NT2/D1 (cell line): ENCODE data around the gene PIKFYVE.
A peak's percentile ranks its signal among the peaks of the same experiment; 100 is the strongest.
"Not testable (repeated sequence)": the region's sequence is repeated elsewhere in the genome, so short reads cannot be mapped to it uniquely, and the experiment has no call there.

Source experiments
- DNase-seq: peaks from one replicate; pipeline ENCODE4 v3.0.0-alpha.2; 2011; ENCODE audit warnings: low read depth, low spot score
- H3K27me3 ChIP-seq: 2 replicates; pipeline ENCODE4 v1.6.0; 2011; ENCODE audit warnings: mild to moderate bottlenecking; ENCODE audit not compliant: insufficient read length, insufficient read depth
- H3K36me3 ChIP-seq: 2 replicates; pipeline ENCODE4 v1.6.1; 2011; ENCODE audit warnings: mild to moderate bottlenecking, low read length, mixed read lengths; ENCODE audit not compliant: insufficient read depth, insufficient read length
- H3K4me1 ChIP-seq: 2 replicates; pipeline ENCODE4 v1.5.1; 2011; ENCODE audit not compliant: insufficient read depth, insufficient read length
- H3K4me3 ChIP-seq: 2 replicates; pipeline ENCODE4 v1.5.1; 2011; ENCODE audit warnings: low read depth; ENCODE audit not compliant: insufficient read length
- H3K9ac ChIP-seq: 2 replicates; pipeline ENCODE4 v1.6.0; 2011; ENCODE audit warnings: low read depth; ENCODE audit not compliant: insufficient read length
- H3K9me3 ChIP-seq: 2 replicates; pipeline ENCODE4 v1.5.1; 2011; ENCODE audit warnings: mild to moderate bottlenecking, low read length; ENCODE audit not compliant: insufficient read depth
- SUZ12 ChIP-seq: IDR thresholded peaks from 2 replicates; pipeline ENCODE4 v1.6.1; 2011; ENCODE audit not compliant: insufficient read length, insufficient read depth; ENCODE audit errors: extremely low read depth
- YY1 ChIP-seq: IDR thresholded peaks from 2 replicates; pipeline ENCODE4 v1.6.1; 2011; ENCODE audit not compliant: insufficient read length, insufficient read depth
- ZNF274 ChIP-seq: IDR thresholded peaks from 2 replicates; pipeline ENCODE4 v1.6.1; 2011; ENCODE audit warnings: mild to moderate bottlenecking, low read depth, low read length

Gene PIKFYVE

GRCh38 chr2:208255557-208256106, 10.4 kb upstream of the PIKFYVE start:
- no peak for TF ChIP-seq YY1
- TF ChIP-seq SUZ12: no peak
- no peak for TF ChIP-seq ZNF274
- DNase-seq: no peak
- Histone ChIP-seq H3K9me3 (no peaks in the 10 kb centered on the region), H3K27me3 (no peaks in the 10 kb centered on the region), H3K36me3 (peaks cover 27% of the 10 kb centered on the region), H3K4me1 (no peaks in the 10 kb centered on the region), H3K9ac (peak overlapping the region; percentile 92), H3K4me3 (peak overlapping the region; percentile 98)

- Histone ChIP-seq H3K27me3 (no peaks in the 10 kb centered on the region), H3K4me3 (no peak overlapping the region), H3K9me3 (no peaks in the 10 kb centered on the region), H3K36me3 (peaks cover 21% of the 10 kb centered on the region), H3K9ac (no peak overlapping the region), H3K4me1 (no peaks in the 10 kb centered on the region)
- DNase-seq: no peak
- no peak for TF ChIP-seq SUZ12
- no peak for TF ChIP-seq ZNF274
- no peak for TF ChIP-seq YY1
These were observed 9.8 kb upstream of the PIKFYVE start for GRCh38 chr2:208256192-208256782.

DNA sequence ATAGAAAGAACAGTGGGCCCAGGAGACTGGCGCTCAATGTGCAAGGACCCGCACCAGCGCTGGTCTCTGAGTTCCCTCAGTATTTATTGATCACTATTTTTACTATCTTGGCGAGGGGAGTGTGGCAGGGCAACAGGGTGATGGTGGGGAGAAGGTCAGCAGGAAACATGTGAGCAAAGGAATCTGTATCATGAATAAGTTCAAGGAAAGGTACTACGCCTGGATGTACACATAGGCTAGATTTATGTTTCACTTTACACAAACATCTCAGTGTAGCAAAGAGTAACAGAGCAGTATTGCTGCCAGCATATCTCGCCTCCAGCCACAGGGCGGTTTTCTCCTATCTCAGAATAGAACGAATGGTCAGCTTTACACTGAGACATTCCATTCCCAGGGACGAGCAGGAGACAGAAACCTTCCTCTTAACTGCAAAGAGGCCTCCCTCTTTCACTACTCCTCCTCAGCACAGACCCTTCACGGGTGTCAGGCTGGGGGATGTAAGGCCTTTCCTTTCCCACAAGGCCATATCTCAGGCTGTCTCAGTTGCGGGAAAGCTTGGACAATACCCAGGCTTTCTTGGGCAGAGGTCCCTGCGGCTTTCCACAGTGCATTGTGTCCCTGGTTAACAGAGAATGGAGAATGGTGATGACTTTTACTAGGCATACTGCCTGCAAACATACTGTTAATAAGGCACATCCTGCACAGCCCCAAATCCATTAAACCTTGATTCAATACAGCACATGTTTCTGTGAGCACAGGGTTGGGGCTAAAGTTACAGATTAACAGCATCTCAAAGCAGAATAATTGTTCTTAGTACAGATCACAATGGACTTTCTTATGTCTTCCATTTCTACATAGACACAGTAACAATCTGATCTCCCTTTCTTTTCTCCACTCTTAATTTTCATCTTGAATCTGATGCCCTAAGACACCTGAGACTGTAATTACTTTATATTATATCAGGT, 8.9 kb upstream of the PIKFYVE start:
- H3K27me3 ChIP-seq, H3K4me3 ChIP-seq, H3K4me1 ChIP-seq, H3K9me3 ChIP-seq, DNase-seq, H3K9ac ChIP-seq: not testable (repeated sequence)
- peaks cover 14% of the 10 kb centered on the region for H3K36me3 ChIP-seq

DNA sequence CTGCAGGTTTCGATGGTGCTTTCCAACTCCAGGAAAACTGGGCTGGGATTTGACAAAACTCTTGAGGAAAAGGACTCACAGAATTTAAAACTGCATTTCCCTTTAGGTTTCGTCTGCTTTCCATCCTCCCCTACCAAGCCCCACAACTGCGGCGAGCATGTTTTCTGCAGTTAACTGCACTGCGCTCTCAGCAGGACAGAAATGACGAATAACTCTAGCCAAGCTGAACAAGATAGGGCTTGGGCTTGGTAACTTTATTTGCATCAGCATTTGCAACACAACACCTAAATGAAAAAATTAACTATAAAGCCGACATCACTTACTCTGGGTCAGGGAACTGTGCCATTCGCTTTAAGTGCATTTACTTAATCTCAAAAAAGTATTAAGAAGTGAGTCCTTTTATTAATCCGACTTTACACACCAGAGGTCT, 669 bp upstream of the PIKFYVE start:
- Histone ChIP-seq H3K36me3 (peaks cover 7% of the 10 kb centered on the region), H3K27me3 (no peaks in the 10 kb centered on the region), H3K9ac (peak overlapping the region; percentile 71), H3K4me3 (peak overlapping the region; percentile 78), H3K4me1 (no peaks in the 10 kb centered on the region), H3K9me3 (no peaks in the 10 kb centered on the region)
- TF ChIP-seq YY1: no peak
- TF ChIP-seq ZNF274: no peak
- DNase-seq: no peak

- TF ChIP-seq YY1: no peak
- no peak for TF ChIP-seq SUZ12
- no peak for TF ChIP-seq ZNF274
- Histone ChIP-seq H3K9ac (peak overlapping the region; percentile 89), H3K36me3 (peaks cover 14% of the 10 kb centered on the region), H3K4me1 (no peaks in the 10 kb centered on the region), H3K27me3 (no peaks in the 10 kb centered on the region), H3K9me3 (no peaks in the 10 kb centered on the region), H3K4me3 (peak overlapping the region; percentile 78)
- DNase-seq: no peak
These were observed 468 bp downstream of the PIKFYVE start for GRCh38 chr2:208266553-208266893.

- H3K9ac ChIP-seq: peak overlapping the region; percentile 89
- TF ChIP-seq SUZ12 (no peak), YY1 (no peak), ZNF274 (no peak)
These were observed 881 bp downstream of the PIKFYVE start for GRCh38 chr2:208266936-208267335.

GRCh38 chr2:208267526-208267925, 1.5 kb downstream of the PIKFYVE start:
- H3K4me1 ChIP-seq, H3K9me3 ChIP-seq, DNase-seq, H3K27me3 ChIP-seq: not testable (repeated sequence)
- peak overlapping the region; percentile 78 for H3K4me3 ChIP-seq
- peak overlapping the region; percentile 89 for H3K9ac ChIP-seq
- H3K36me3 ChIP-seq: peaks cover 23% of the 10 kb centered on the region

More at GRCh38 chr2:208266936-208267335, 881 bp downstream of the PIKFYVE start:
- Histone ChIP-seq H3K9me3 (no peaks in the 10 kb centered on the region), H3K36me3 (peaks cover 17% of the 10 kb centered on the region), H3K4me1 (no peaks in the 10 kb centered on the region), H3K4me3 (peak overlapping the region; percentile 78), H3K27me3 (no peaks in the 10 kb centered on the region)
- no peak for DNase-seq
